Activated CD8-positive, alpha-beta T cell treated with anti-CD3 and anti-CD28 coated beads, Interleukin-2, amount 10 ng/mL, durations not matched to agents 7 days and 5 days (primary cell): ENCODE measurements around the gene SUSD6. TPM values are rescaled to one million over a fixed set of nuclear protein-coding genes. Genes with fewer than 3 reads are reported as not detected.

ENCODE experiments used
- ATAC-seq: fragments of 150-1000 bp; cut with Tn5 transposase; one replicate; pipeline ENCODE4 v1.10.0; 2021; ENCODE audit warnings: moderate library complexity
- CTCF ChIA-PET: fragments of 350-600 bp; sonication (Branson Sonifier 250); formaldehyde crosslinking; loops from one replicate; lab custom pipeline; 2021; ENCODE audit warnings: antibody characterized with exemption; lab: Charles Lee
- POLR2A ChIA-PET: fragments of 350-600 bp; sonication (Branson Sonifier 250); formaldehyde crosslinking; loops from one replicate; lab custom pipeline; 2021; ENCODE audit warnings: antibody characterized with exemption; lab: Charles Lee
- DNase-seq: peaks from one replicate; pipeline ENCODE4 v3.0.0-alpha.2; 2020
- H3K27ac Mint-ChIP-seq: one replicate; pipeline ENCODE4 v1.8.0; 2021; ENCODE audit warnings: mild to moderate bottlenecking, mixed read lengths
- H3K27me3 Mint-ChIP-seq: one replicate; pipeline ENCODE4 v1.8.0; 2021; ENCODE audit warnings: low read depth, mixed read lengths
- H3K36me3 Mint-ChIP-seq: one replicate; pipeline ENCODE4 v1.8.0; 2021; ENCODE audit warnings: low read depth, mixed read lengths
- H3K4me1 Mint-ChIP-seq: one replicate; pipeline ENCODE4 v1.8.0; 2021; ENCODE audit warnings: low read depth, mixed read lengths
- H3K4me3 Mint-ChIP-seq: one replicate; pipeline ENCODE4 v1.8.0; 2021; ENCODE audit warnings: mild to moderate bottlenecking, mixed read lengths
- H3K9me3 Mint-ChIP-seq: one replicate; pipeline ENCODE4 v1.8.0; 2022; ENCODE audit warnings: mixed read lengths; ENCODE audit not compliant: insufficient read depth
- total RNA-seq, 2 experiments: library from RNA; stranded (reverse); gene quantifications; one replicate each; pipeline ENCODE4 v1.2.3, GENCODE V29; 2021

The SUSD6 gene
- total RNA-seq, 2 experiments from 2014 or later: 40.0 to 43.1 TPM

- no peak for DNase-seq
- CTCF ChIA-PET: interaction anchor here (1.2 kb wide), 1 partner anchor 165 kb away, joined by 3 read pairs; no protein-coding TSS in a partner anchor
- no peak overlapping the region for H3K4me3 Mint-ChIP-seq
- H3K27me3 Mint-ChIP-seq: no peaks in the 10 kb centered on the region
- H3K36me3 Mint-ChIP-seq: no peaks in the 10 kb centered on the region
- H3K27ac Mint-ChIP-seq: no peak overlapping the region
- POLR2A ChIA-PET: interaction anchor here (0.6 kb wide), 1 partner anchor 17 kb away, joined by 3 read pairs; the partner anchor contains the start of gene SRSF5
- H3K4me1 Mint-ChIP-seq: peaks cover 12% of the 10 kb centered on the region
- ATAC-seq: no peak
- H3K9me3 Mint-ChIP-seq: no peaks in the 10 kb centered on the region
These were observed 138.6 kb downstream of the SUSD6 start for GRCh38 chr14:69749956-69750355.

GRCh38 chr14:69750495-69750894, 139.1 kb downstream of the SUSD6 start:
- Mint-ChIP-seq H3K27ac (no peak overlapping the region), H3K36me3 (no peaks in the 10 kb centered on the region), H3K4me1 (peaks cover 17% of the 10 kb centered on the region), H3K9me3 (no peaks in the 10 kb centered on the region), H3K27me3 (no peaks in the 10 kb centered on the region), H3K4me3 (no peak overlapping the region)
- CTCF ChIA-PET: interaction anchor here (1.2 kb wide), 1 partner anchor 166 kb away, joined by 3 read pairs; no protein-coding TSS in a partner anchor
- no peak for DNase-seq
- no peak for ATAC-seq
- POLR2A ChIA-PET: interaction anchor here (0.6 kb wide), 1 partner anchor 17 kb away, joined by 3 read pairs; the partner anchor contains the start of gene SRSF5

- no peak overlapping the region for H3K4me3 Mint-ChIP-seq
- no peaks in the 10 kb centered on the region for H3K9me3 Mint-ChIP-seq
- H3K4me1 Mint-ChIP-seq: peaks cover 15% of the 10 kb centered on the region
- POLR2A ChIA-PET: interaction anchor here (0.6 to 0.8 kb wide), 2 partner anchors 9 to 14 kb away, joined by 3 read pairs; partner anchors contain the start of gene SRSF5
- no peaks in the 10 kb centered on the region for H3K36me3 Mint-ChIP-seq
- DNase-seq (no peak), ATAC-seq (no peak)
- no peaks in the 10 kb centered on the region for H3K27me3 Mint-ChIP-seq
- CTCF ChIA-PET: no interaction called here
- H3K27ac Mint-ChIP-seq: no peak overlapping the region
These were observed 141.4 kb downstream of the SUSD6 start for GRCh38 chr14:69752773-69753172.

GRCh38 chr14:69753860-69754259, 142.5 kb downstream of the SUSD6 start:
- no peak for ATAC-seq
- ChIA-PET POLR2A (interaction anchor here (6.4 kb wide), 1 partner anchor 13 kb away, joined by 27 read pairs; the partner anchor contains the start of gene SRSF5), CTCF (no interaction called here)
- Mint-ChIP-seq H3K9me3 (no peaks in the 10 kb centered on the region), H3K36me3 (no peaks in the 10 kb centered on the region), H3K27ac (no peak overlapping the region), H3K4me3 (no peak overlapping the region), H3K4me1 (peaks cover 15% of the 10 kb centered on the region), H3K27me3 (no peaks in the 10 kb centered on the region)
- no peak for DNase-seq

- H3K27ac Mint-ChIP-seq: no peak overlapping the region
- CTCF ChIA-PET: interaction anchor here (2.7 kb wide), 1 partner anchor 12 kb away, joined by 8 read pairs; the partner anchor contains the start of gene SRSF5
- DNase-seq (no peak), ATAC-seq (no peak)
- H3K4me3 Mint-ChIP-seq: no peak overlapping the region
- H3K36me3 Mint-ChIP-seq: no peaks in the 10 kb centered on the region
- POLR2A ChIA-PET: interaction anchor here (6.4 kb wide), 1 partner anchor 12 kb away, joined by 27 read pairs; the partner anchor contains the start of gene SRSF5
- peaks cover 15% of the 10 kb centered on the region for H3K4me1 Mint-ChIP-seq
- no peaks in the 10 kb centered on the region for H3K27me3 Mint-ChIP-seq
- H3K9me3 Mint-ChIP-seq: no peaks in the 10 kb centered on the region
These were observed 143.1 kb downstream of the SUSD6 start for GRCh38 chr14:69754487-69754886.

GRCh38 chr14:69755296-69755695, 143.9 kb downstream of the SUSD6 start:
- H3K27ac Mint-ChIP-seq: peak overlapping the region; percentile 69
- no peaks in the 10 kb centered on the region for H3K9me3 Mint-ChIP-seq
- no peaks in the 10 kb centered on the region for H3K27me3 Mint-ChIP-seq
- no peaks in the 10 kb centered on the region for H3K36me3 Mint-ChIP-seq
- POLR2A ChIA-PET: interaction anchor here (6.4 kb wide), 1 partner anchor 12 kb away, joined by 27 read pairs; the partner anchor contains the start of gene SRSF5
- no peak overlapping the region for H3K4me3 Mint-ChIP-seq
- peaks cover 15% of the 10 kb centered on the region for H3K4me1 Mint-ChIP-seq
- ATAC-seq: no peak
- no peak for DNase-seq
- CTCF ChIA-PET: interaction anchor here (2.7 kb wide), 1 partner anchor 11 kb away, joined by 8 read pairs; the partner anchor contains the start of gene SRSF5

GRCh38 chr14:69755784-69756183, 144.4 kb downstream of the SUSD6 start:
- DNase-seq (no peak), ATAC-seq (no peak)
- no peak overlapping the region for H3K4me3 Mint-ChIP-seq
- CTCF ChIA-PET: interaction anchor here (2.7 kb wide), 1 partner anchor 11 kb away, joined by 8 read pairs; the partner anchor contains the start of gene SRSF5
- H3K9me3 Mint-ChIP-seq: no peaks in the 10 kb centered on the region
- peaks cover 15% of the 10 kb centered on the region for H3K4me1 Mint-ChIP-seq
- no peaks in the 10 kb centered on the region for H3K27me3 Mint-ChIP-seq
- H3K27ac Mint-ChIP-seq: peak overlapping the region; percentile 69
- no peaks in the 10 kb centered on the region for H3K36me3 Mint-ChIP-seq
- POLR2A ChIA-PET: interaction anchor here (6.4 kb wide), 1 partner anchor 11 kb away, joined by 27 read pairs; the partner anchor contains the start of gene SRSF5

- DNase-seq: no peak
- peaks cover 15% of the 10 kb centered on the region for H3K4me1 Mint-ChIP-seq
- H3K9me3 Mint-ChIP-seq: no peaks in the 10 kb centered on the region
- no peaks in the 10 kb centered on the region for H3K36me3 Mint-ChIP-seq
- H3K4me3 Mint-ChIP-seq: no peak overlapping the region
- H3K27me3 Mint-ChIP-seq: no peaks in the 10 kb centered on the region
- H3K27ac Mint-ChIP-seq: no peak overlapping the region
- ATAC-seq: no peak
- CTCF ChIA-PET: interaction anchor here (2.7 kb wide), 1 partner anchor 10 kb away, joined by 8 read pairs; the partner anchor contains the start of gene SRSF5
- POLR2A ChIA-PET: interaction anchor here (6.4 kb wide), 1 partner anchor 11 kb away, joined by 27 read pairs; the partner anchor contains the start of gene SRSF5
These were observed 144.9 kb downstream of the SUSD6 start for GRCh38 chr14:69756298-69756697.

- H3K27ac Mint-ChIP-seq: no peak overlapping the region
- peaks cover 11% of the 10 kb centered on the region for H3K9me3 Mint-ChIP-seq
- ChIA-PET CTCF (interaction anchor here (1.4 kb wide), 1 partner anchor 33 kb away, joined by 4 read pairs; no protein-coding TSS in a partner anchor), POLR2A (no interaction called here)
- H3K4me1 Mint-ChIP-seq: peaks cover 20% of the 10 kb centered on the region
- no peak for DNase-seq
- no peak for ATAC-seq
- H3K36me3 Mint-ChIP-seq: peaks cover 5% of the 10 kb centered on the region
- H3K4me3 Mint-ChIP-seq: no peak overlapping the region
- no peaks in the 10 kb centered on the region for H3K27me3 Mint-ChIP-seq
These were observed 149.4 kb downstream of the SUSD6 start for GRCh38 chr14:69760810-69761209.

GRCh38 chr14:69763761-69764510, 152.5 kb downstream of the SUSD6 start:
- Mint-ChIP-seq H3K4me3 (no peak overlapping the region), H3K27me3 (no peaks in the 10 kb centered on the region), H3K27ac (peak overlapping the region; percentile 49), H3K9me3 (peaks cover 12% of the 10 kb centered on the region), H3K4me1 (peaks cover 39% of the 10 kb centered on the region), H3K36me3 (peaks cover 30% of the 10 kb centered on the region)
- ChIA-PET CTCF (no interaction called here), POLR2A (interaction anchor here (0.6 kb wide), 1 partner anchor 19 kb away, joined by 3 read pairs; no protein-coding TSS in a partner anchor)
- ATAC-seq: no peak
- no peak for DNase-seq
